ENCODE measurements around the gene DDX52. TPM values are rescaled to one million over a fixed set of nuclear protein-coding genes. Genes with fewer than 3 reads are reported as not detected.

DDX52 gene
- total and polyA plus RNA-seq, 9 of the 15 experiments (the other 6 are each of a cell fraction or from before 2014, with no cell fraction given), result 19.1 to 50.5 (median 34.8) TPM

GRCh38 chr17:37609170-37610040 is 33.8 kb downstream of the DDX52 start, which contains the start of gene SYNRG (continued):
- TF ChIP-seq ZHX1 (conservative IDR thresholded peaks at IDR 0.05; ENCODE audit: low read length) (0 out of 2 replicates have a peak, but pooled peaks have one; percentile 59), MITF (IDR thresholded peaks at IDR 0.05) (peak; percentile 79), MGA (IDR thresholded peaks at IDR 0.05) (no peak), SMARCB1 (IDR thresholded peaks at IDR 0.05; ENCODE audit: insufficient read length, low read depth) (no peak), DPF2 (IDR thresholded peaks at IDR 0.05) (no peak), CTBP1 (IDR thresholded peaks at IDR 0.05; ENCODE audit: borderline replicate concordance) (peak; percentile 70; the same call in 1 of the 2 replicates), SMC3 (conservative IDR thresholded peaks at IDR 0.05; ENCODE audit: insufficient read depth, low read depth, low read length) (no peak), CHD1 (IDR thresholded peaks at IDR 0.05; ENCODE audit: low read length) (no peak), ZNF717 (CRISPR knock-in tag; IDR thresholded peaks at IDR 0.05) (0 out of 2 replicates have a peak, but pooled peaks have one; percentile 41), CBFA2T3 (IDR thresholded peaks at IDR 0.05) (peak; percentile 82), SIN3A (IDR thresholded peaks at IDR 0.05; ENCODE audit: borderline replicate concordance in 2 of 2, control insufficient read depth in 1 of 2, low read depth in 2 of 2, low read length in 2 of 2) (peak; percentile 93; a peak in 3 of 4 replicates), ZC3H8 (IDR thresholded peaks at IDR 0.05) (no peak)

Measured in K562 (cell line).